ENCODE data around the gene FSHB.

FSHB gene

GRCh38 chr11:30225642-30226041, 5.2 kb upstream of the FSHB start:
- TF ChIP-seq TAF1 (IDR thresholded peaks at IDR 0.05; ENCODE audit: borderline replicate concordance, insufficient read depth, low read length) (no peak), REST (IDR thresholded peaks at IDR 0.05; ENCODE audit: insufficient read depth in 1 of 2, low read depth in 2 of 2, low read length in 2 of 2) (no peak), FOXP2 (optimal IDR thresholded peaks at IDR 0.05; ENCODE audit: borderline replicate concordance, extremely low read depth, extremely low read length, insufficient read depth) (no peak), SIN3A (IDR thresholded peaks at IDR 0.05; ENCODE audit: borderline replicate concordance, insufficient read depth, low read length) (no peak)

GRCh38 chr11:30228323-30228884, 2.4 kb upstream of the FSHB start:
- TF ChIP-seq SIN3A (IDR thresholded peaks at IDR 0.05; ENCODE audit: borderline replicate concordance, insufficient read depth, low read length) = no peak
- TF ChIP-seq REST (IDR thresholded peaks at IDR 0.05; ENCODE audit: insufficient read depth in 1 of 2, low read depth in 2 of 2, low read length in 2 of 2) = peak in 1 of 2 experiments; percentile 81; a peak in 2 of 4 replicates

- TF ChIP-seq TAF1 (IDR thresholded peaks at IDR 0.05; ENCODE audit: borderline replicate concordance, insufficient read depth, low read length) (no peak), FOXP2 (optimal IDR thresholded peaks at IDR 0.05; ENCODE audit: borderline replicate concordance, extremely low read depth, extremely low read length, insufficient read depth) (no peak), SIN3A (IDR thresholded peaks at IDR 0.05; ENCODE audit: borderline replicate concordance, insufficient read depth, low read length) (no peak), POLR2AphosphoS5 (IDR thresholded peaks at IDR 0.05; ENCODE audit: low read depth, low read length) (no peak), REST (IDR thresholded peaks at IDR 0.05; ENCODE audit: insufficient read depth in 1 of 2, low read depth in 2 of 2, low read length in 2 of 2) (no peak)
Observed at GRCh38 chr11:30239025-30239424, 8.2 kb downstream of the FSHB start.

- no peak for TF ChIP-seq FOXP2 (optimal IDR thresholded peaks at IDR 0.05; ENCODE audit: borderline replicate concordance, extremely low read depth, extremely low read length, insufficient read depth)
- TF ChIP-seq TAF1 (IDR thresholded peaks at IDR 0.05; ENCODE audit: borderline replicate concordance, insufficient read depth, low read length) = no peak
Observed at GRCh38 chr11:30244265-30244664, 13.5 kb downstream of the FSHB start.

GRCh38 chr11:30245621-30246020, 14.8 kb downstream of the FSHB start:
- no peak for TF ChIP-seq TAF1 (IDR thresholded peaks at IDR 0.05; ENCODE audit: borderline replicate concordance, insufficient read depth, low read length)
- TF ChIP-seq FOXP2 (optimal IDR thresholded peaks at IDR 0.05; ENCODE audit: borderline replicate concordance, extremely low read depth, extremely low read length, insufficient read depth) = no peak
- TF ChIP-seq POLR2AphosphoS5 (IDR thresholded peaks at IDR 0.05; ENCODE audit: low read depth, low read length) = no peak
- no peak for TF ChIP-seq SIN3A (IDR thresholded peaks at IDR 0.05; ENCODE audit: borderline replicate concordance, insufficient read depth, low read length)
- no peak for TF ChIP-seq REST (IDR thresholded peaks at IDR 0.05; ENCODE audit: insufficient read depth in 1 of 2, low read depth in 2 of 2, low read length in 2 of 2)
